ENCODE results near the gene SLPI.
A peak's percentile ranks its signal among the peaks of the same experiment; 100 is the strongest.

The SLPI gene

GRCh38 chr20:45300961-45301360 is 46.6 kb upstream of the SLPI start:
- Histone ChIP-seq H2BK12ac (ENCODE audit: low read length) (no peak overlapping the region), H2BK15ac (ENCODE audit: low read length) (no peak overlapping the region), H2BK5ac (ENCODE audit: low read length) (no peak overlapping the region), H2AFZ (ENCODE audit: low read length) (peak overlapping the region; percentile 11), H3K4me3 (ENCODE audit: low read length in 2 of 2) (no peak overlapping the region), H3K4ac (ENCODE audit: low read length) (no peak overlapping the region), H4K8ac (ENCODE audit: low read depth, low read length) (peak overlapping the region; percentile 45), H2BK120ac (ENCODE audit: low read depth, low read length) (peak overlapping the region; percentile 57), H2AK5ac (ENCODE audit: low read depth, low read length) (no peak overlapping the region), H3K14ac (ENCODE audit: low read length) (peak overlapping the region; percentile 25), H3K36me3 (replicated peaks in 1 of 2; ENCODE audit: control insufficient read depth in 2 of 2, insufficient read depth in 2 of 2, low read length in 2 of 2) (no peaks in the 10 kb centered on the region), H3K18ac (ENCODE audit: low read length) (no peak overlapping the region), H3K27me3 (ENCODE audit: control insufficient read depth in 3 of 3, insufficient read depth in 3 of 3, low read depth in 1 of 3, low read length in 3 of 3) (no peaks in the 10 kb centered on the region), H4K91ac (ENCODE audit: low read depth, low read length, poor library complexity) (no peak overlapping the region), H3K4me1 (ENCODE audit: control insufficient read depth in 2 of 2, insufficient read depth in 1 of 2, low read depth in 1 of 2, low read length in 2 of 2) (peaks cover 0 to 3% of the 10 kb centered on the region in 2 donors), H3K23ac (ENCODE audit: low read depth, low read length, poor library complexity) (peak overlapping the region; percentile 85), H3K79me1 (ENCODE audit: low read depth, low read length) (no peaks in the 10 kb centered on the region), H3K4me2 (ENCODE audit: insufficient read depth, low read length, poor library complexity, severe bottlenecking) (no peak overlapping the region), H3K9ac (ENCODE audit: low read depth, low read length, poor library complexity) (no peak overlapping the region), H3K9me3 (replicated peaks in 1 of 2; ENCODE audit: control insufficient read depth in 2 of 2, insufficient read depth in 1 of 2, low read depth in 1 of 2, low read length in 2 of 2) (no peaks in the 10 kb centered on the region), H3K27ac (replicated peaks; ENCODE audit: low read length) (no peak overlapping the region)
- WGBS, 2 donors (ENCODE audit: extremely low coverage in 2 of 2, insufficient read length in 2 of 2, insufficient replicate concordance in 1 of 2) = no CpG with 5 or more reads among the region's 4 CpGs
- DNase-seq (ENCODE audit: low spot score) = no peak

GRCh38 chr20:45299786-45300185 is 45.4 kb upstream of the SLPI start:
- no peak overlapping the region for H2BK12ac ChIP-seq (ENCODE audit: low read length)

GRCh38 chr20:45297786-45298497 is 43.6 kb upstream of the SLPI start:
- H3K4me3 ChIP-seq (ENCODE audit: low read length in 2 of 2) = peak overlapping the region in 1 of 2 donors; percentile 3
- H3K18ac ChIP-seq (ENCODE audit: low read length) = peak overlapping the region; percentile 57
- no peak overlapping the region for H2BK120ac ChIP-seq (ENCODE audit: low read depth, low read length)
- H2AK5ac ChIP-seq (ENCODE audit: low read depth, low read length) = peak overlapping the region; percentile 81
- no peak overlapping the region for H4K8ac ChIP-seq (ENCODE audit: low read depth, low read length)
- peaks cover 4 to 13% of the 10 kb centered on the region in 2 donors for H3K9me3 ChIP-seq (replicated peaks in 1 of 2; ENCODE audit: control insufficient read depth in 2 of 2, insufficient read depth in 1 of 2, low read depth in 1 of 2, low read length in 2 of 2)
- no peaks in the 10 kb centered on the region for H3K36me3 ChIP-seq (replicated peaks in 1 of 2; ENCODE audit: control insufficient read depth in 2 of 2, insufficient read depth in 2 of 2, low read length in 2 of 2)
- WGBS, 2 donors (ENCODE audit: extremely low coverage in 2 of 2, insufficient read length in 2 of 2, insufficient replicate concordance in 1 of 2) = no CpG with 5 or more reads among the region's 52 CpGs
- H2BK15ac ChIP-seq (ENCODE audit: low read length) = peak overlapping the region; percentile 37
- peaks cover 0 to 3% (median 2%) of the 10 kb centered on the region in 3 experiments for H3K27me3 ChIP-seq (ENCODE audit: control insufficient read depth in 3 of 3, insufficient read depth in 3 of 3, low read depth in 1 of 3, low read length in 3 of 3)
- no peak for DNase-seq (ENCODE audit: low spot score)
- peak overlapping the region; percentile 71 for H3K14ac ChIP-seq (ENCODE audit: low read length)
- H2AFZ ChIP-seq (ENCODE audit: low read length) = no peak overlapping the region
- H2BK12ac ChIP-seq (ENCODE audit: low read length) = peak overlapping the region; percentile 46
- peak overlapping the region; percentile 39 for H2BK5ac ChIP-seq (ENCODE audit: low read length)
- peak overlapping the region; percentile 95 for H3K23ac ChIP-seq (ENCODE audit: low read depth, low read length, poor library complexity)
- peaks cover under 1 to 3% of the 10 kb centered on the region in 2 donors for H3K4me1 ChIP-seq (ENCODE audit: control insufficient read depth in 2 of 2, insufficient read depth in 1 of 2, low read depth in 1 of 2, low read length in 2 of 2)
- no peak overlapping the region for H3K4ac ChIP-seq (ENCODE audit: low read length)
- peak overlapping the region; percentile 24 for H4K91ac ChIP-seq (ENCODE audit: low read depth, low read length, poor library complexity)
- H3K27ac ChIP-seq (replicated peaks; ENCODE audit: low read length) = no peak overlapping the region
- no peaks in the 10 kb centered on the region for H3K79me1 ChIP-seq (ENCODE audit: low read depth, low read length)
- H3K4me2 ChIP-seq (ENCODE audit: insufficient read depth, low read length, poor library complexity, severe bottlenecking) = no peak overlapping the region
- peak overlapping the region; percentile 70 for H3K9ac ChIP-seq (ENCODE audit: low read depth, low read length, poor library complexity)

More at GRCh38 chr20:45299786-45300185, 45.4 kb upstream of the SLPI start:
- no peak overlapping the region for H3K18ac ChIP-seq (ENCODE audit: low read length)
- no peak overlapping the region for H3K4ac ChIP-seq (ENCODE audit: low read length)
- H3K23ac ChIP-seq (ENCODE audit: low read depth, low read length, poor library complexity) = no peak overlapping the region
- no peaks in the 10 kb centered on the region for H3K27me3 ChIP-seq (ENCODE audit: control insufficient read depth in 3 of 3, insufficient read depth in 3 of 3, low read depth in 1 of 3, low read length in 3 of 3)
- H4K91ac ChIP-seq (ENCODE audit: low read depth, low read length, poor library complexity) = no peak overlapping the region
- peaks cover 0 to 3% of the 10 kb centered on the region in 2 donors for H3K4me1 ChIP-seq (ENCODE audit: control insufficient read depth in 2 of 2, insufficient read depth in 1 of 2, low read depth in 1 of 2, low read length in 2 of 2)
- H2AFZ ChIP-seq (ENCODE audit: low read length) = no peak overlapping the region
- no peak overlapping the region for H3K14ac ChIP-seq (ENCODE audit: low read length)
- no peaks in the 10 kb centered on the region for H3K36me3 ChIP-seq (replicated peaks in 1 of 2; ENCODE audit: control insufficient read depth in 2 of 2, insufficient read depth in 2 of 2, low read length in 2 of 2)
- H2AK5ac ChIP-seq (ENCODE audit: low read depth, low read length) = no peak overlapping the region
- no peak overlapping the region for H3K4me3 ChIP-seq (ENCODE audit: low read length in 2 of 2)
- H3K4me2 ChIP-seq (ENCODE audit: insufficient read depth, low read length, poor library complexity, severe bottlenecking) = no peak overlapping the region
- H2BK120ac ChIP-seq (ENCODE audit: low read depth, low read length) = no peak overlapping the region
- H2BK15ac ChIP-seq (ENCODE audit: low read length) = no peak overlapping the region
- H4K8ac ChIP-seq (ENCODE audit: low read depth, low read length) = no peak overlapping the region
- peaks cover 0 to 3% of the 10 kb centered on the region in 2 donors for H3K9me3 ChIP-seq (replicated peaks in 1 of 2; ENCODE audit: control insufficient read depth in 2 of 2, insufficient read depth in 1 of 2, low read depth in 1 of 2, low read length in 2 of 2)
- H3K79me1 ChIP-seq (ENCODE audit: low read depth, low read length) = no peaks in the 10 kb centered on the region
- H2BK5ac ChIP-seq (ENCODE audit: low read length) = no peak overlapping the region
- H3K27ac ChIP-seq (replicated peaks; ENCODE audit: low read length) = no peak overlapping the region
- H3K9ac ChIP-seq (ENCODE audit: low read depth, low read length, poor library complexity) = no peak overlapping the region
- WGBS, 2 donors (ENCODE audit: extremely low coverage in 2 of 2, insufficient read length in 2 of 2, insufficient replicate concordance in 1 of 2) = no CpG with 5 or more reads among the region's 6 CpGs
- no peak for DNase-seq (ENCODE audit: low spot score)

GRCh38 chr20:45294659-45295058 is 40.3 kb upstream of the SLPI start:
- no peak overlapping the region for H3K18ac ChIP-seq (ENCODE audit: low read length)
- no peaks in the 10 kb centered on the region for H3K79me1 ChIP-seq (ENCODE audit: low read depth, low read length)
- H2BK120ac ChIP-seq (ENCODE audit: low read depth, low read length) = no peak overlapping the region
- no peak overlapping the region for H3K14ac ChIP-seq (ENCODE audit: low read length)
- H2BK12ac ChIP-seq (ENCODE audit: low read length) = no peak overlapping the region
- H3K4ac ChIP-seq (ENCODE audit: low read length) = no peak overlapping the region
- no peak overlapping the region for H3K27ac ChIP-seq (replicated peaks; ENCODE audit: low read length)
- no peak for DNase-seq (ENCODE audit: low spot score)
- no peak overlapping the region for H2BK15ac ChIP-seq (ENCODE audit: low read length)
- no peak overlapping the region for H4K91ac ChIP-seq (ENCODE audit: low read depth, low read length, poor library complexity)
- no peak overlapping the region for H2AFZ ChIP-seq (ENCODE audit: low read length)
- no peak overlapping the region for H2BK5ac ChIP-seq (ENCODE audit: low read length)
- H3K9ac ChIP-seq (ENCODE audit: low read depth, low read length, poor library complexity) = no peak overlapping the region
- H3K4me3 ChIP-seq (ENCODE audit: low read length in 2 of 2) = no peak overlapping the region
- peaks cover 4 to 13% of the 10 kb centered on the region in 2 donors for H3K9me3 ChIP-seq (replicated peaks in 1 of 2; ENCODE audit: control insufficient read depth in 2 of 2, insufficient read depth in 1 of 2, low read depth in 1 of 2, low read length in 2 of 2)
- no peak overlapping the region for H4K8ac ChIP-seq (ENCODE audit: low read depth, low read length)
- no peak overlapping the region for H3K23ac ChIP-seq (ENCODE audit: low read depth, low read length, poor library complexity)
- H3K4me1 ChIP-seq (ENCODE audit: control insufficient read depth in 2 of 2, insufficient read depth in 1 of 2, low read depth in 1 of 2, low read length in 2 of 2) = peaks cover 2% of the 10 kb centered on the region in 2 donors
- no CpG with 5 or more reads among the region's 1 CpG for WGBS, 2 donors (ENCODE audit: extremely low coverage in 2 of 2, insufficient read length in 2 of 2, insufficient replicate concordance in 1 of 2)
- H3K27me3 ChIP-seq (ENCODE audit: control insufficient read depth in 3 of 3, insufficient read depth in 3 of 3, low read depth in 1 of 3, low read length in 3 of 3) = peaks cover 0 to 21% (median 3%) of the 10 kb centered on the region in 3 experiments
- no peak overlapping the region for H3K4me2 ChIP-seq (ENCODE audit: insufficient read depth, low read length, poor library complexity, severe bottlenecking)
- no peaks in the 10 kb centered on the region for H3K36me3 ChIP-seq (replicated peaks in 1 of 2; ENCODE audit: control insufficient read depth in 2 of 2, insufficient read depth in 2 of 2, low read length in 2 of 2)
- H2AK5ac ChIP-seq (ENCODE audit: low read depth, low read length) = no peak overlapping the region

Measured in neuronal stem cell (in vitro differentiated cells).